GM19193 (cell line): Measurements from ENCODE around the gene TUBA4A.

Experiments
- POLR2A ChIP-seq: IDR thresholded peaks from 4 replicates; pipeline ENCODE4 v1.6.1; 2011; ENCODE audit not compliant: insufficient read depth, insufficient read length; ENCODE audit errors: extremely low read depth

Gene TUBA4A

GRCh38 chr2:219253753-219254589, at the start of gene TUBA4A:
TUBA4A (minus strand) TSS chr2:219253918; CDS start chr2:219253858, 60 bp downstream.
- TF ChIP-seq POLR2A = peak; percentile 100

GRCh38 chr2:219302412-219302968, 48.8 kb upstream of the TUBA4A start:
- no peak for TF ChIP-seq POLR2A

- no peak for TF ChIP-seq POLR2A
Measured at GRCh38 chr2:219300022-219300421, 46.3 kb upstream of the TUBA4A start.

GRCh38 chr2:219299372-219299760, 45.6 kb upstream of the TUBA4A start:
- no peak for TF ChIP-seq POLR2A

- no peak for TF ChIP-seq POLR2A
Measured at GRCh38 chr2:219298759-219299371, 45.1 kb upstream of the TUBA4A start.

GRCh38 chr2:219297766-219298456, 44.2 kb upstream of the TUBA4A start:
- no peak for TF ChIP-seq POLR2A

- TF ChIP-seq POLR2A = no peak
Measured at GRCh38 chr2:219296631-219297391, 43.1 kb upstream of the TUBA4A start.

GRCh38 chr2:219296142-219296541, 42.4 kb upstream of the TUBA4A start:
- no peak for TF ChIP-seq POLR2A

- peak; percentile 60 for TF ChIP-seq POLR2A
Measured at GRCh38 chr2:219294356-219295351, 40.9 kb upstream of the TUBA4A start.

GRCh38 chr2:219293736-219294231, 40.1 kb upstream of the TUBA4A start:
- TF ChIP-seq POLR2A = no peak

GRCh38 chr2:219292616-219293015, 38.9 kb upstream of the TUBA4A start:
- no peak for TF ChIP-seq POLR2A

GRCh38 chr2:219291910-219292490, 38.3 kb upstream of the TUBA4A start:
- TF ChIP-seq POLR2A = no peak

GRCh38 chr2:219291394-219291793, 37.7 kb upstream of the TUBA4A start:
- TF ChIP-seq POLR2A = no peak

GRCh38 chr2:219290381-219291171, 36.9 kb upstream of the TUBA4A start:
- no peak for TF ChIP-seq POLR2A
